Left renal pelvis (tissue), 4 donors: Measurements from ENCODE around the gene MPPED1. TPM values are rescaled to one million over a fixed set of nuclear protein-coding genes. Genes with fewer than 3 reads are reported as not detected.

Experiments
- DNase-seq, 4 donors: peaks; one replicate each; pipeline ENCODE4 v3.0.0-alpha.2; 2013; ENCODE audit warnings: low read depth in 4 of 4, low spot score in 3 of 4
- polyA plus RNA-seq, 4 donors: library from polyadenylated mRNA; unstranded; fragments of 120-200 nt; gene quantifications; one replicate each; pipeline ENCODE4 v1.2.1, GENCODE V29; 2013; ENCODE audit not compliant: insufficient read length in 4 of 4

The MPPED1 gene
- polyA plus RNA-seq, 4 donors, result 0.63 to 5.3 (median 1.2) TPM

DNA sequence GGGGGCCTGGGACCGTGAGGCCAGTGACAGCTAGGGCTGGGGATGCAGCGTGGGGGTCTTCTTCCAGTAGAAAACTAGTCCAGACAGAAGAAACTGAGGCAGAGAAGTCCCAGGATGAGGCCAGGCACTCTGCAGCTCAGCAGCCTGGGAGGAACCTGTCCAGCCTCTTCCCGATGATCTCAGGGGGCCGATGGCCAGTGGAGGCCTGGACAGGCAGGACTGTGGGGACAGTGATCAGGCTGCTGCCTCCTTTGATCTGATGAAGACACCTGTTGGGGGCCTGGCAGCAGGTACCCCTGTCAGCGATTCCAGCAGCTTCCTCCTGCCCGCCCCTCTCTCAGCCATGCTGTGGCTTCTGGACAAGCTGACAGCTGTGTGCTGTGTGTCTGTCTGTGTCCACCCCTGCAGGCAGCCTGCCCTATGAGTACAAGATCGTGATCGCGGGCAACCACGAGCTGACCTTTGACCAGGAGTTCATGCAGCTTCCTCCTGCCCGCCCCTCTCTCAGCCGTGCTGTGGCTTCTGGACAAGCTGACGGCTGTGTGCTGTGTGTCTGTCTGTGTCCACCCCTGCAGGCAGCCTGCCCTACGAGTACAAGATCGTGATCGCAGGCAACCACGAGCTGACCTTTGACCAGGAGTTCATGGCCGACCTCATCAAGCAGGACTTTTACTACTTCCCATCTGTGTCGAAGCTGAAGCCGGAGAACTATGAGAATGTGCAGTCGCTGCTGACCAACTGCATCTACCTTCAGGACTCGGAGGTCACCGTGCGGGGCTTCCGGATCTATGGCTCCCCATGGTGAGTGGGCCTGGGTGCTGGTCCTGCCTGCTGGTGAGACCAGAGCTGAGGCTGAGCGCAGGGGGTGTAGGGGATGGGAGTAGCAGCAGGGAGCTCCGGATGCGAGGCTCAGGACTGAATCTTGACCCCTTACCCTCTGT, 62.6 kb downstream of the MPPED1 start:
- no peak for DNase-seq

DNA sequence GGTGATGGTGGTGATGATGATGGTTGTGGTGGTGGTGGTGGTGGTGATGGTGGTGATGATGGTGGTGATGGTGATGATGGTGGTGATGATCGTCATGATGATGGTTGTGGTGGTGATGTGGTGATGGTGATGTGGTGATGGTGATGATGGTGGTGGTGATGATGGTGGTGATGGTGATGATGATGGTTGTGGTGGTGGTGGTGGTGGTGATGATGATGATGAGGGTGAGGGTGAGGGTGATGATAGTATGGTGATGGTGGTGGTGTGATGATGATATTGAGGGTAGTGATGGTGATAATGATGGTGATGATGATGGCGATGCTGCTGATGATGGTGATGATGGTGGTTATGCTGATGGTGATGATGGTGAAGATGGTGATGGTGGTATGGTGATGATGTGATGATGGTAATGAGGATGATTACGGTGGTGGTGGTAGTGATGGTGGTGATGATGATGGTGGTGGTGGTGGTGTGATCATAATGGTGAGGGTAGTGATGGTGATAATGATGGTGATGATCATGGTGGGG, 63.8 kb downstream of the MPPED1 start:
- no peak for DNase-seq

DNA sequence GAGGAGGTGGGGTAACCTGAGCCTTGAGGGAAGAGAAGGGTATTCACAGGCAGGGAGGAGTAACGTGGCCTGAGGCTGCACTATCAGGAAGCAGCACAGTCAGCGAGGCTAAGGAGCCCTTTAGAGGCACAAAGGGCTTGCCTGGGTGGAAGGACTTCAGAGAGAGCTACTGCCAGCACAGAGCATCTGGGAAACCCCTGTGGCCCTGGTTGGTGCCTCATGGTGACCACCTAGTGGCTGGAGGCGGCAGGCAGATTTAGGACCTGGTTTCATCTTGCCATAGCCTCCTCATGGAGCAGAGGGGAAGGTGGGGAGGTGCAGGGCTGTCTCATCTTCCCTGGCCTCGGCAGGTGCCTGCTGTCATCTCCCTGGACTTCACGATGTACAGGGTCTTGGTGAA, 64.5 kb downstream of the MPPED1 start:
- no peak for DNase-seq

DNA sequence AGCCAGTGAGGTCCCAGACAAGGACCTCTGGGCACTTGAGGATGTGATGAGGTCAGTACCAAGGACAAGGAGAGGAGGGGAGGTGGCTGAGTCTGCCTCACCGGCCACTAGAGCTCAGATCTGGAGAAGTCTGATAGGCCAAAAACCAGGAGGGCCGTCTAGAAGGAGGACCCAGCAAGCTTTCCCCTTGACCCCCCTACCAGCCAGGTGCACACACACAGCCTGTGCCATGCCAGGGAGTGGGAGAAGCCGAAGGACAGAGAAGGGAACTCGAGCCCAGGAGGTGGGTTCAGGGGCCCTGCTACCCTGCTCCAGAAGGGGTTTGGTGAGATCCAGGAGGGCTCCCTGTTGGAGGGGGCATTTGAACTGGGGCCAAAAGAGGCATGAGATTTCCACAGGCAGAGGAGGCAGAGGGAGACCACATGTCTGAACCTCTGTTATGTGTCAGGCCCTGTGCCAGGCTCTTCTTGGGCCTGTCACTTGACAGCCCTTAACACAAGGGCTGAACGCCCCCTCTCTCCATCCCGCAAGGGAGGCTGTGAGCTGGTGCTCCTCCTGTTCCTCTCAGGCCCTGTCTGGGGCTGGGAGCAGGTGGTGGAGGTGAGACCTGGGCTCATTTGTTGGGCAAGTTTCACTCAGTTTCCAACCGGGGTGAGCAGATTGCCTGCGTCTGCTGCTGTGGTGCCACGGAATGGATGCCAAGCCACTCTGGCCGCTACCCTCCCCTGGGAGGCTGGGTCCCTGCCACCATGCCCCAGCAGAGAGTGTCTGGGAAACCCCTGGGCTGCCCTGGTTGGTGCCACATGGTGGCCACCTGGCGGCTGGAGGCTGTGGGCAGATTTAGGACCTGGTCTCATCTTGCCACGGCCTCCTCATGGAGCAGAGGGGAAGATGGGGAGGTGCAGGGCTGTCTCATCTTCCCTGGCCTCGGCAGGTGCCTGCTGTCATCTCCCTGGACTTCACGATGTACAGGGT, 65.2 kb downstream of the MPPED1 start:
- no peak for DNase-seq

DNA sequence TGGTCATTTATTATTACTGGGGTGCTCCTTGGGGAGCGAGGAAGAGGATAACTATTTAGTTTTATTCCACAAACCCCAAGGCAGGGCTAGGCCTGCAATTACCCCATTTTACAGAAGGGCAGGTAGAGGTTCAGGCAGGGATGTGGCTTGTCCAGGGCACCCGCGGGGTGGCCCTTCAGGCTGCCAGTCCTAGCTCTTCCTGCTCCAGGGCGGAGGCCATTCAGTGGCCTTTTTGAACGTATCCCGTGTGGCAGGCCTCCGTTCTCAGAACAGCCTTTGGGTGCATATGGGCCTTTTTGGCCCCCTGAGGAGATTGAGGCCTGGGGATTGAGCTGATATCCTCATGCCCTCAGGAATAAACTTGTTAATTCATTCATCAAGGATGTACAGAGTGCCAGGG, 66.2 kb downstream of the MPPED1 start:
- DNase-seq, result no peak

DNA sequence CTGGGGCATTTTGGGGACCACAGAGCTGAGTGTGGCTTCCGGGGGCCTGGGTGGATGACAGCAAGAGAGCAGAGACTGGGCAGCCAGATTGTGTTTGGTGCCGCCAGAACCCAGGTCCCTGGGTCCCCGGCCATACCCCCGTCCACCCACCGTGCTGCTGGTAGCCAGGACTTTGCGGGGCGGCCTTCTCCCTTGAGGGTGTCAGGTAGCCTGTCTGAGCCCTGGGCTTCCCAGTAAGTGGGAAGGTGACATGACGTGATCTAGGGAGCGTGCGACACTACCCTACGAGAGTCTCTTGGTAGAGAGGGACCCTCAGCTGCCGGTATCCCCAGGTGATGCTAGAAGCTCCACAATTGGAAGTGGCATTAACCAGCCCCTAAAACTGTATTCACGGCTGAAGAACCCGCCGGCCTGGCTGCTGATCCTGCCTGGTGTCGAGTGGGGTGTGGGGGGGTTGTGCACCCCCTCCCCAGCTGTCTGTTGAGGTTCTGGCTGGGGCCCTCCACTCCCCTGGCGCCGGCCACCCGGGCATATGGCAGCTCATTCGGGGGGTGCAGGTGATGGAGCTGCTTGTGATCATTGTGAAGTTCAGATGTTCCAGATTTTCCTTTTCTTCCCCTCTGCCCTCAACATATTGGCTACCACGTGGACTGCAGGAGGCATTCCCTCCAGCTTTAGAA, 66.9 kb downstream of the MPPED1 start:
- no peak for DNase-seq

DNA sequence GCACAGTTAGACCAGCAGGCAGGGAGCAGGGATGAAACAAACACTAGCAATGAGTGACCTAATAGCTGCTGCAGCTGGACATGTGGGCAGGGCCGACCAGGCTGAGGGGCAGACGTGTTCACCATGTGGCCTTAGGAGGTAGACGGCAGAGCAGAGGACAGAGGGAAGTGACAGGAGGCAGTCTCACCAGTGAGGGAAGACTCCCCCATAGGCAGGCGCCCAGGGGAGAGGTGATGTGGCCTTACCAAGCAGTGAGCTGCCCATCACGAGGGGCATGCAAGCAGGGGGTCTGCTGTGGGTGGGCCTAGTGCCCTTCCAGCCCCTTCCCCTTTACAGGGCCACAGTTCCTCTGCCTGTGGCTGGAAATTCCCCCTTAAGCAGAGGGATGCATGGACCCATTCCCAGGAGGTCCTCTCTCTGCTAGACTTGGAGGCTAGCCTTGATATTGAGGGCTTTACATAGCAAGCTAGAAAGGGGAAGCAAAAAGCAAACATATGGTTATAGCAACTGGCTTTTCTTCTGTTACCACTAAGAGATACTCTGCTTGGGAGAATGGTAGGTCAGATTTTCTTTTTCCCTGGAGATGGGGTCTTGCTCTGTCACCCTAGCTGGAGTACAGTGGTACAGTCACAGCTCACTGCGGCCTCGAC, 67.6 kb downstream of the MPPED1 start:
- no peak for DNase-seq

DNA sequence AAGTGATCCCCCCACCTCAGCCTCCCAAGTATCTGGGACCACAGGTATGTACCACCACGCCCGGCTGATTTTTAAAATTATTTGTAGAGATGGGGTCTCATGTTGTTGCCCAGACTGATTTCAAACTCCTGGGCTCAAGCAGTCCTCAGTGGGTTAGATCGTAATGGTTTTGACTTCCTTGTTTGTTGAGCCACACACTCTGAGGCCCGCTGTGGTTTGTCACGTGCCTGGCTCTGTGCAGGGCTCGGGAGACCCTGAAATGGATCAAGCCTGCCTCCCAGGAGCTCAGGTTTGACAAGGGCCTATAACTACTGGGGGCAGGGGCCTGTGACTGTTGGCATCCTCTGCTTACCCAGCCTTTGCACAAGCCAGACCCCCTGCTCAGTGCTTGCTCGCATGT, 68.1 kb downstream of the MPPED1 start:
- DNase-seq, result no peak

DNA sequence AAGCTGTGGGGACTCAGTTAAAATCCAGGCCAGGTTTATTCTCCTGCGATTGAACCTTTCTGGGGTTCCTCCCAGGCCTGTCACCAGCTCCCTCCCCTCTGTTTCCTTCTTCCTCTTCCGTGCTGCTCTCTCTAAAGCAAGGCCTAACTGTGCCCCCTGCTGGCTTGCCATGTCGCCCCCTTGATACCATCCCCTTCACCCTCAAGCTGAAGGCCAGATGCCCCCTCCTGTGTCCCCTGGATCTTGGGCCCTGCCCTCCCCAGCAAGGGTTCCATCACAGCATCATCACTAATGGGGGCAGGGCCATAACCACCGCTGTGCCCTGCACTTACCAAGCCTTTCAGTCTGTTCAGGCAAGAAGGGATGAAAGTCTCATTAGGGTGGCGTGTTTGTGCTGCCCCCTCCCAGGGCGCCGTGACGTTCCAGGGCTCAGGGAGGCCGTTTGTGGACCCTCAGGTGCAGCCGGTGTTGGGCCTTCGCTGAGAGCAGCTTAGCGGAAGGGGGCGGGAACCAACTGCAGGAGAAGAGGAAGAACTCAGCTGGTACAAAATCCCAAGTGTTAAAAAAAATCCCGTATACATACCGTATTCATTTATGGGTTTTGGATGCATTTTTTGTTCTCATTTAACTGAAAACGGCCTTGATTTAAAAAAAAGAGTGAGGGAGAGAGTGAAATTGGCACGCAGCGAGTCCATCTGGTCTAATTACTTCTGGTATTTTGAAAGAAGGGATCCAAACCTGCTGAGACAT, 69.9 kb downstream of the MPPED1 start:
- no peak for DNase-seq

DNA sequence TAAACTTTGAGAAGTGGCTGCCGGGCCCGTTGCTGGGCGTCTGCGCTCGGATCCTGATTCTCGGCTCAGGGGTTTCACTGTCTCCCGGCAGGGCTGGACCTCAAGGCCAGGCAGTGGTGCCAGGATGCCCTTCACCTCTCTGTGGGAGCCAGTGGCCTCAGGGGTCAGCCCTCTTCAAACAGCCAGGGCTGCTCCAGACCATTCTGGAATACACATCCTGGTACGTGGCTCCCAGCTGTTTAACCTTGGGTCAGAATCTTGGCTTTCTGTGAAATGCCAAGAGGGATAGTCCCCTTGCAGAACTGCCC, 70.5 kb downstream of the MPPED1 start:
- DNase-seq, result no peak

DNA sequence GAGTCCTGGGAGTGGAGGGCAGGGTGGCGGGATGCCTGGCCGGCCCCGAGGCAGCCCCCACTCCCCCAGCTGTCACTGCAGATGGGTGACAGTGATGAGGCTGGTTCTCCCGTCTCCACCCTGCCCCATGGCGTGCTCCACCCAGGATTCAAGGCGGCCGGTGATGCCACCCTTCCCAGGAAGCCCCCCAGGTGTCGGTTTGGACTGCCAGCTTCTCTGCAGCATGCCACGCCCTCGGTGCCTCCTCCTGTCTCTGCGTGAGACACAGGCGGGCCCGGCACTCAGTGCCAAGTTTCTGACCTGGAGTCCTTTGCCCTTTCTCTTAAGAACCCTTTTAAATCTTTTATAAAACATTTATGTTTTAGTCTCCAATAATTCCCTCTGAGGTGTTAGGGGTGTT, 71.5 kb downstream of the MPPED1 start:
- no peak for DNase-seq

DNA sequence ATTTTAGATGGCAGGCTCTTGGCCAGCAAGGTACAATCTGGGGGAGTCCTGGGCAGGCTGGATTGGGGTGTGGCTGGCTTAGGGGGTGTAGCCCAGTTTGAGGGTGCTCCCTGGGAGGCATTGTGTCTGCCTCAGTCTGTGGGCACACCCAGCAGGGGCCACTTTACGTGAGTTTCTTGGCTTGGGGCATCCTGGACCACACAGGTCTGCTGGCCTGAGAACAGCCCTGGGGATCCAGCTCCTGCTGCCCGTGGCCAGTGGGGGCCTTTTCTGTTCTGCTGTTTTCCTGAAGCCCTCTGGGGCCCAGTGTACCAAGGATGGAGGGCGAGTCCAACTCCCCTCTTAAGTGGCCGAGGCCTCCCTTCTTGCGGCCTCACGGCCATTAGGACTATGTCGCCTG, 71.9 kb downstream of the MPPED1 start:
- DNase-seq, result no peak

DNA sequence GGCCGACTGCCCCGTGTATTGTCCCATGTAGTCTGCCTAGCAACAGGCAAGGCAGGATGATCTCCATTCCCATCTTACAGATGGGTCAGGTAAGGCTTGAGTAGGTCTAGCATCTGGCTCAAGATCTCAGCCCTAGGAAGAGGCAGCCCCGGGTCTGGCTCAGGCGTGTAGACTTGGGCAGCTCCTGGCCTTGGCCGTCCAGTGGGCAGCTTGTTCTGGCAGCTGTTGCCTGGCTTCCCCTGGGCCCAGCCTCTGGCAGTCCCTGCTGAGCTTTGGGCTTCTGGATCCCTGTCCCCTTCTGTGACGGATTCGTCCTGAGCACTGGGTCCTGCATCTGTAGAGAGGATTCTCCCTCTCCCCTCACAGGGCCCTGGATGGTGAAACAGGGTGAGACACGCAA, 72.4 kb downstream of the MPPED1 start:
- no peak for DNase-seq

DNA sequence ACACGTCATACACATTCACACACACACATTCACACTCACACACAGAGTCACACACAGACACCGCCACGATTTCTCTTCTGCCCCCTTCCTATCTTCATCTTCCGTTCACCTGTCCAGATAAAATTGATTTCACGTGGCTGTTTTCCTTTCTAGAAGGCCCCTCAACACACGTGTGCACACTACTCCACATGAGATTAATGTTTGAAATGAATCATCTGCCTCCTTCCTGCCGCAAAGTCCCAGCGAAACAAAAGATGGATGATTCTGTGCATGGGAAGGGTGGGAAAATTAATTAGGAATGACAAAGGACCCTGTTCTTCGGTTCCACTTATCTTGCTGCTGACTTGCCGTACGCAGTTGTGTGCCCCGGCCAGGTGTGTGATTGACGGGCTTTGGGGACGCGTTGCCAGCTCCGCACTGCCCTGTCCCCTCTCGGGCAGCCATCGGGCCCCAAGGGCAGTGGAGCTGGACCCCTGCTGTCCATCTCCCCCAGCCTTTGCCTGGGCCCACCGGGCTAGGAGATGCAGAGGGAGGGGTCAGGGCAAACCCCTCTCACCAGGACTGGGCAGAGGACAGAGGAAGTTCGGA, 73.8 kb downstream of the MPPED1 start:
- DNase-seq, result no peak

DNA sequence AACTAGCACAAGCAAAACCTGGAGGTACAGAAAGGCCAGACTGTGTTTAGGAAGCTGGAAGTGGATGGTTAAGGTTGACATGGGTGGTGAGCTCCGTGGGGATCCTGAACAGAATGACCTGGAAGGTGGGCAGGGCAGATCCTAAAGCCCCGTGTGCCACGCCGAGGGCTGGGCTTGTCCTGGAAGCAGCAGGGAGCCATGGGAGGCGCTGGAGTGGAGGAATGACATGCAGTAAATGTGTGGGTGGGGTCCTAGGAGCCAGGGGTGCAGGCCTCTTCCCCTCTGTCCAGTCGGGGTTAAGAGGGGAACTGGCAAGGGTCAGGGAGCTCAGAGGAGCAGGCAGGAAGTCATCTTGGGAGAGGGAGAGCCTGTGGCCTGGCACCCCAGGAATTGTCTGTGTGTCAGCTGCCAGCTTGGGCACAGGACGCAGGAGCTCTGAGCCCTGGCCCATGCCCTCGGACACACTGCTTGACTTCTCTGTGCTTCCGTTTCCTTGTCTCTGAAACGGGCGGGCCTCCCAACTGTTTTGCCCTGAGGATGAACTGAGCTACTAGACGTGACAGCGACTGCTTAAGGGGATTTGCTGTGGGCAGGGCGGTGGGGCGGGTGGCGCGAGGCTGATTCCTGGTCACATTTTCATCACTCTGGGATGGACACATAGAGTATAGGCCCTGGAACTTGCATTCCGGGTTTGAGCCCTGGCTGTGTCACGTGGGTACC, 75.7 kb downstream of the MPPED1 start:
- DNase-seq, result no peak

DNA sequence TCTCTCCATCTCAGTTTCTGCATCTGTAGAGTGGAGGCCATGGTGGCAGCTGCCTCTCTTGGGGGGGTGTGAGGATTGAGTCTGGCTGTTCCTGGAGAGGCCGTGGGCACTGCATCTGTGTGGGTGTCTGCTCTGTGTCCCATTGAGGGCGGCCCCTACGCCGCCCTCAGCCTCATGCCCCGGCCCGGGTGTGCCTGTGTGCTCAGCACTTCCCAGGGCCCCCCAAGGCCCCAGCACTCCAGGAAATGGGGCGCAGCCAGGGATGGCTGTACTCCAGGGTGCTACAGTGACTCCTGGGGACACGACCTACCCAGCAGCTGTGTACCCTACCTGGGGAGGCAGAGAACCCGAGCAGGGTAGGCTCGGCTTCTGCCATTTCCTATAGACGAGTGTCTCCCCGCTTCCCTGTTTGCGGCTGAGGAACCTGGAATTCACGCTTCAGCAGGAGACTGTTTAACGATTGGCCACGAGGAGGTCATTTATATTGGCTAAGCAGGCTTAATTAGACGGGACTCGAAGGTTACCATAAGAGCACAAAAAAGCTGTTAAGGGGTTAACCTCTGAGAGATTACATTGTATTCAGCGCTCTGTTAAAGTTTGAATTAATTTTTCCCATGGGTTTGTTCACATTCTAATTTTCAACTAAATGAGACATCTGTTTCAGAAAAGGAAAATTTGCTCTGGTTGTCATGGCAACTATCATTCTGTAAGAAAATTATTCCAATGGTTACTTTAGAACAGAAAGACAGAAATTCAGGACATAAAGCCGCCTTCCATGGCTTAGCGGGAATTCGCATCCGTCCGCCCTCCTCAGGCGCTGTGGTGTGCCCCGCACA, 76.4 kb downstream of the MPPED1 start:
- DNase-seq, result peak in 3 of 4 donors; percentile 10 to 31 (median 19)

DNA sequence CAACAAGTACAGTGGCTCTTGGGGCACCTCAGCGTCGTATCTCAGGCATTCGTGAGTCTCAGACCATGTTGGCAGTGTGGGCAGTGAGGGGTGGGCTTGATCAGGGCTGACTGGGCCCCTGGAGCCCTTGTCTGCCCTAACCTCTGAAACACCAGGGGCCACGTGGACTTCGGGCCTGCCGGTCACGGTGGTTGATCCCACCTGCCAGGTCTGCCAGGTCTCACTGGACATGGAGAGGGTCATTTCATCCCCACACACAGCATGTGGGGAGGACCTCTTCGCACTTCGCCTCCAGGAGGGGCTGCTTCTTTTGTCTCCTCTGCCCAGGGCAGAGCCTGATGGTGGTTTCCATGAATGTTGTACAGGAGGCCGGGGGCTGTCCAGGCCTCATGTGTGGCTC, 77.1 kb downstream of the MPPED1 start:
- no peak for DNase-seq

DNA sequence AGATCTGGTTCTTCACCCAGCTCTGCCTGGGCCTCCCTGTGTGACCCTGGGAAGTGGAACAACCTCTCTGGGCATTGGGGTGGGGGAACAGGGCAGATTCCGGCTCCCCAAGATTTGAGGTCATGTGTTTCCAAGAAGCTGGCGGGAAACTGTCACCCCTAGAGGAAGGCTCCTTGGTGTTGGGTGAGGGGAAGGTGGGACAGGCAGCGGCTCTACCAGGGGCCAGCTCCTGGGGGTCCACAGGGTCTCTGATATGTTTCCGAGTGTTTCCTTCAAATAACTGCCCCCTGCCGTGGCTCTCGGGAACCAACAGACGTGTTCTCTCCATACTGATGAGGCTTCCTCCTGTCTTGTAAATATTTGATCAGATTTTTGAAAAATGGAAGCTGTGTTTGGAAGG, 78.5 kb downstream of the MPPED1 start:
- DNase-seq, result no peak
